ENCODE measurements around the gene SFN. TPM values are rescaled to one million over a fixed set of nuclear protein-coding genes. Genes with fewer than 3 reads are reported as not detected.

Gene SFN
- total and polyA plus RNA-seq, 2 donors (not counting 1 experiment from before 2014, with no cell fraction given) = 0.09 to 0.34 TPM

- Mint-ChIP-seq H3K9me3 (ENCODE audit: insufficient read depth) (no peaks in the 10 kb centered on the region), H3K4me1 (peaks cover 20% of the 10 kb centered on the region), H3K4me3 (no peak overlapping the region), H3K27me3 (no peaks in the 10 kb centered on the region), H3K27ac (no peak overlapping the region)
- no peaks in the 10 kb centered on the region for H3K27me3 ChIP-seq (replicated peaks in 1 of 4; ENCODE audit: control extremely low read depth in 1 of 4, control insufficient read depth in 3 of 4, insufficient read depth in 4 of 4, low read length in 3 of 4)
- ATAC-seq (ENCODE audit: low read depth) (no peak), DNase-seq (no peak)
- ChIA-PET POLR2A (no interaction called here), CTCF (no interaction called here)
- no peak overlapping the region for H3K4me2 ChIP-seq (replicated peaks; ENCODE audit: low read depth, low read length, poor library complexity, severe bottlenecking)
- no peak overlapping the region for H3K4me3 ChIP-seq (ENCODE audit: control extremely low read depth in 1 of 5, extremely low read depth in 1 of 5, insufficient read depth in 1 of 5, low read depth in 2 of 5, low read length in 4 of 5)
- H3K27ac ChIP-seq (ENCODE audit: low read length in 2 of 2) = no peak overlapping the region
- TF ChIP-seq EZH2 (IDR thresholded peaks at IDR 0.05; ENCODE audit: borderline replicate concordance, insufficient read depth, low read depth, low read length, poor library complexity, severe bottlenecking) = no peak
- TF ChIP-seq CTCF (IDR thresholded peaks at IDR 0.05) = no peak
- H3K9me3 ChIP-seq (ENCODE audit: control extremely low read depth in 1 of 3, control insufficient read depth in 2 of 3, insufficient read depth in 1 of 3, low read length in 2 of 3) = no peaks in the 10 kb centered on the region
- H2AFZ ChIP-seq (ENCODE audit: insufficient read depth, low read depth, low read length, poor library complexity, severe bottlenecking) = no peak overlapping the region
- H3K36me3 ChIP-seq (replicated peaks in 1 of 2; ENCODE audit: control extremely low read depth in 1 of 2, control insufficient read depth in 1 of 2, extremely low read depth in 1 of 2, insufficient read depth in 2 of 2, low read length in 1 of 2) = no peaks in the 10 kb centered on the region
- no peaks in the 10 kb centered on the region for H4K20me1 ChIP-seq (ENCODE audit: control insufficient read depth, insufficient read depth, low read length, poor library complexity, severe bottlenecking)
- no peaks in the 10 kb centered on the region for H3K79me2 ChIP-seq (ENCODE audit: control insufficient read depth, insufficient read depth, low read length)
- H3K9ac ChIP-seq (ENCODE audit: low read length) = no peak overlapping the region
- intact Hi-C loops (cut with micrococcal nuclease) = no loop called here
- 83% methylated on average over 2 of the region's 5 CpGs for WGBS (ENCODE audit: insufficient coverage)
- H3K4me1 ChIP-seq (ENCODE audit: control insufficient read depth in 2 of 2, insufficient read depth in 2 of 2, low read length in 2 of 2) = peaks cover 9 to 23% of the 10 kb centered on the region in 2 donors
Measured at GRCh38 chr1:26861286-26861701, 1.7 kb upstream of the SFN start.

- H3K9ac ChIP-seq (ENCODE audit: low read length) = no peak overlapping the region
- H3K4me2 ChIP-seq (replicated peaks; ENCODE audit: low read depth, low read length, poor library complexity, severe bottlenecking) = no peak overlapping the region
- WGBS (ENCODE audit: insufficient coverage) = 96% methylated on average over 5 of the region's 7 CpGs
- H3K4me1 ChIP-seq (ENCODE audit: control insufficient read depth in 2 of 2, insufficient read depth in 2 of 2, low read length in 2 of 2) = peaks cover 9 to 25% of the 10 kb centered on the region in 2 donors
- no peak overlapping the region for H3K27ac ChIP-seq (ENCODE audit: low read length in 2 of 2)
- H3K4me1 Mint-ChIP-seq = peaks cover 20% of the 10 kb centered on the region
- H3K27me3 Mint-ChIP-seq = no peaks in the 10 kb centered on the region
- H3K27ac Mint-ChIP-seq = peak overlapping the region; percentile 59
- no peaks in the 10 kb centered on the region for H3K9me3 ChIP-seq (ENCODE audit: control extremely low read depth in 1 of 3, control insufficient read depth in 2 of 3, insufficient read depth in 1 of 3, low read length in 2 of 3)
- ATAC-seq (ENCODE audit: low read depth) (no peak), DNase-seq (no peak)
- H3K9me3 Mint-ChIP-seq (ENCODE audit: insufficient read depth) = no peaks in the 10 kb centered on the region
- H3K4me3 Mint-ChIP-seq = no peak overlapping the region
- H4K20me1 ChIP-seq (ENCODE audit: control insufficient read depth, insufficient read depth, low read length, poor library complexity, severe bottlenecking) = no peaks in the 10 kb centered on the region
- no peaks in the 10 kb centered on the region for H3K36me3 ChIP-seq (replicated peaks in 1 of 2; ENCODE audit: control extremely low read depth in 1 of 2, control insufficient read depth in 1 of 2, extremely low read depth in 1 of 2, insufficient read depth in 2 of 2, low read length in 1 of 2)
- H3K79me2 ChIP-seq (ENCODE audit: control insufficient read depth, insufficient read depth, low read length) = no peaks in the 10 kb centered on the region
- no peaks in the 10 kb centered on the region for H3K27me3 ChIP-seq (replicated peaks in 1 of 4; ENCODE audit: control extremely low read depth in 1 of 4, control insufficient read depth in 3 of 4, insufficient read depth in 4 of 4, low read length in 3 of 4)
- no peak overlapping the region for H2AFZ ChIP-seq (ENCODE audit: insufficient read depth, low read depth, low read length, poor library complexity, severe bottlenecking)
- no peak overlapping the region for H3K4me3 ChIP-seq (ENCODE audit: control extremely low read depth in 1 of 5, extremely low read depth in 1 of 5, insufficient read depth in 1 of 5, low read depth in 2 of 5, low read length in 4 of 5)
- POLR2A ChIA-PET = no interaction called here
- TF ChIP-seq CTCF (IDR thresholded peaks at IDR 0.05) (no peak), EZH2 (IDR thresholded peaks at IDR 0.05; ENCODE audit: borderline replicate concordance, insufficient read depth, low read depth, low read length, poor library complexity, severe bottlenecking) (no peak)
- intact Hi-C loops (cut with micrococcal nuclease) = no loop called here
- CTCF ChIA-PET = interaction anchor here (0.6 kb wide), 1 partner anchor 178 kb away, joined by 3 read pairs; no protein-coding TSS in a partner anchor
Measured at GRCh38 chr1:26861889-26862378, 1.0 kb upstream of the SFN start.
